Loucy (cell line): Measurements from ENCODE around the gene SERBP1.

Experiments
- H2AFZ ChIP-seq: fragments of 200-600 bp; sonication (generic); 2 replicates; pipeline ENCODE4 v1.6.0; 2016; ENCODE audit warnings: antibody characterized with exemption, mild to moderate bottlenecking, low read length, moderate library complexity
- H3F3A ChIP-seq: fragments of 200-600 bp; 2 replicates; pipeline ENCODE4 v1.6.0; 2016; ENCODE audit warnings: antibody characterized with exemption, low read depth, mild to moderate bottlenecking
- H3K27me3 ChIP-seq: fragments of 200-600 bp; sonication (generic); 2 replicates; pipeline ENCODE4 v1.6.1; 2014; ENCODE audit warnings: low read length, mild to moderate bottlenecking; ENCODE audit not compliant: insufficient read depth, poor library complexity, severe bottlenecking
- H3K36me3 ChIP-seq: fragments of 200-600 bp; sonication (generic); 2 replicates; pipeline ENCODE4 v1.6.1; 2016; ENCODE audit warnings: low read length; ENCODE audit not compliant: insufficient read depth
- H3K4me1 ChIP-seq: fragments of 200-600 bp; sonication (generic); 2 replicates; pipeline ENCODE4 v1.5.1; 2014; ENCODE audit warnings: low read length, mild to moderate bottlenecking; ENCODE audit not compliant: insufficient read depth, poor library complexity, severe bottlenecking
- H3K4me2 ChIP-seq: fragments of 200-600 bp; sonication (generic); 2 replicates; pipeline ENCODE4 v1.6.0; 2014; ENCODE audit warnings: antibody characterized with exemption, low read length, low read depth, mild to moderate bottlenecking; ENCODE audit not compliant: poor library complexity, severe bottlenecking
- H3K4me3 ChIP-seq: fragments of 200-600 bp; sonication (generic); 2 replicates; pipeline ENCODE4 v1.5.1; 2014; ENCODE audit warnings: low read length, mild to moderate bottlenecking, mixed read lengths; ENCODE audit not compliant: poor library complexity, severe bottlenecking
- H3K79me2 ChIP-seq: fragments of 200-600 bp; sonication (generic); 2 replicates; pipeline ENCODE4 v1.6.1; 2014; ENCODE audit warnings: low read length; ENCODE audit not compliant: insufficient read depth
- H3K9ac ChIP-seq: fragments of 200-600 bp; sonication (generic); 2 replicates; pipeline ENCODE4 v1.6.0; 2014; ENCODE audit warnings: mild to moderate bottlenecking, low read depth, low read length, moderate library complexity; ENCODE audit not compliant: poor library complexity, severe bottlenecking
- H3K9me2 ChIP-seq: fragments of 200-600 bp; sonication (generic); replicated peaks from 2 replicates; pipeline ENCODE4 v1.6.1; 2016; ENCODE audit warnings: low read depth, low read length, mixed read lengths
- H3K9me3 ChIP-seq: fragments of 200-600 bp; sonication (generic); 2 replicates; pipeline ENCODE4 v1.6.1; 2014; ENCODE audit warnings: mild to moderate bottlenecking, antibody characterized with exemption, low read length, low read depth; ENCODE audit not compliant: insufficient read depth
- H4K20me1 ChIP-seq: fragments of 200-600 bp; sonication (generic); 2 replicates; pipeline ENCODE4 v1.6.0; 2014; ENCODE audit warnings: antibody characterized with exemption, low read length, mild to moderate bottlenecking; ENCODE audit not compliant: insufficient read depth, poor library complexity, severe bottlenecking
- EZH2phosphoT487 ChIP-seq: fragments of 200-600 bp; IDR thresholded peaks from 2 replicates; pipeline ENCODE4 v1.6.1; 2018; ENCODE audit warnings: antibody characterized with exemption, mild to moderate bottlenecking, moderate library complexity, borderline replicate concordance
- TF ChIP-seq, protein P1 (sequence below): fragments of 200-600 bp; sonication (generic); conservative IDR thresholded peaks from 2 replicates; pipeline ENCODE4 v1.5.1; 2014; ENCODE audit warnings: mild to moderate bottlenecking, antibody characterized with exemption, low read length

The SERBP1 gene

DNA sequence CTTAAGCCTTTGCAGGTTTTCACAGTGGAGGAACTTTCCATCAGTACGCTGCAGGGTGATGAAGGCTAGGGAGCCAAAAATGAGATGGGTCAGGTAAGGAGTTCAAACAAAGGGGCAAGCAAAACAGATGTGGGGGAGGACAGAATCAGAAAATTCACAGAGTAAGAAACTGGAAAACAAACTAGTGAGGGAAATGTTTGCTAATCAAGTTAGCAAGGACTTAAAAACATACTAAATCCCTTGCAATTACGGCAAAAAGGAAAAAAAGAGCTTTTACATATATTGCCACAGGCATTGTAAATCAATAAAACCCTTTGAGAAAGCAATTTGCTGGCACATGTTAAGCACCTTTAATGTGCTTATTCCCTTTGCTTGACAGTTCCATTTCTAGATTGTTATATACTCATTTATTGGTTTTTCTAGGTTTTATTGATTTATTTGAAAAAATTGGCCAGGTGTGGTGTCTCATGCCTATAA lies 45.8 kb upstream of the SERBP1 start:
- Histone ChIP-seq H3K4me1 (peaks cover 13% of the 10 kb centered on the region), H3K4me3 (no peak overlapping the region), H3K36me3 (no peaks in the 10 kb centered on the region), H3K9ac (no peak overlapping the region), H4K20me1 (no peaks in the 10 kb centered on the region), H3K9me2 (no peaks in the 10 kb centered on the region), H3K4me2 (no peak overlapping the region), H3K27me3 (no peaks in the 10 kb centered on the region), H3K79me2 (no peaks in the 10 kb centered on the region), H3K9me3 (no peaks in the 10 kb centered on the region), H3F3A (no peaks in the 10 kb centered on the region), H2AFZ (no peak overlapping the region)
- TF ChIP-seq, protein P1, sequence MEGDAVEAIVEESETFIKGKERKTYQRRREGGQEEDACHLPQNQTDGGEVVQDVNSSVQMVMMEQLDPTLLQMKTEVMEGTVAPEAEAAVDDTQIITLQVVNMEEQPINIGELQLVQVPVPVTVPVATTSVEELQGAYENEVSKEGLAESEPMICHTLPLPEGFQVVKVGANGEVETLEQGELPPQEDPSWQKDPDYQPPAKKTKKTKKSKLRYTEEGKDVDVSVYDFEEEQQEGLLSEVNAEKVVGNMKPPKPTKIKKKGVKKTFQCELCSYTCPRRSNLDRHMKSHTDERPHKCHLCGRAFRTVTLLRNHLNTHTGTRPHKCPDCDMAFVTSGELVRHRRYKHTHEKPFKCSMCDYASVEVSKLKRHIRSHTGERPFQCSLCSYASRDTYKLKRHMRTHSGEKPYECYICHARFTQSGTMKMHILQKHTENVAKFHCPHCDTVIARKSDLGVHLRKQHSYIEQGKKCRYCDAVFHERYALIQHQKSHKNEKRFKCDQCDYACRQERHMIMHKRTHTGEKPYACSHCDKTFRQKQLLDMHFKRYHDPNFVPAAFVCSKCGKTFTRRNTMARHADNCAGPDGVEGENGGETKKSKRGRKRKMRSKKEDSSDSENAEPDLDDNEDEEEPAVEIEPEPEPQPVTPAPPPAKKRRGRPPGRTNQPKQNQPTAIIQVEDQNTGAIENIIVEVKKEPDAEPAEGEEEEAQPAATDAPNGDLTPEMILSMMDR = no peak
- TF ChIP-seq EZH2phosphoT487 = no peak

DNA sequence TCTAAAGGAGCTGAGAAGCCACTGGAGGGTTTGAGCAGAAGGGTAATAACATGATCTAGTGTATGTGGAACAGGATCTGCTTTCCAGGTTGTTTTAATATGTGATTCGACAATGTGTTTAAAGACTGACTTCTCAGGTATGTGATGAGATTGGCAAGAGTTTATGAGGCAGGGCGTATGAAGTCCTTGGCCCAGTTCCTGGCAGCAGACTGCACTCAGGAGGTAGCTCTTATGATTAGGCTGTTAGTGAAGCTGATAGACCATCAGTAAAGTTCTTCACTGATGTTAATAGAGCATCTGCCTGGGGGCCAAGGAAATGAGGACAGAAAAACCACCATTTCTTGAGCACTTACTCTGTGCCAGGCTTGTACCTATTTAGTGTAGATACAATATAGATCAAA lies 41.9 kb upstream of the SERBP1 start:
- H3K79me2 ChIP-seq = no peaks in the 10 kb centered on the region
- no peaks in the 10 kb centered on the region for H3K9me3 ChIP-seq
- no peak overlapping the region for H3K9ac ChIP-seq
- no peak overlapping the region for H3K4me2 ChIP-seq
- H3K4me3 ChIP-seq = no peak overlapping the region
- H2AFZ ChIP-seq = no peak overlapping the region
- H4K20me1 ChIP-seq = no peaks in the 10 kb centered on the region
- H3K27me3 ChIP-seq = no peaks in the 10 kb centered on the region
- no peaks in the 10 kb centered on the region for H3K36me3 ChIP-seq
- TF ChIP-seq, protein P1 = no peak
- TF ChIP-seq EZH2phosphoT487 = no peak
- H3K9me2 ChIP-seq = no peaks in the 10 kb centered on the region
- H3F3A ChIP-seq = no peaks in the 10 kb centered on the region
- H3K4me1 ChIP-seq = peaks cover 4% of the 10 kb centered on the region

DNA sequence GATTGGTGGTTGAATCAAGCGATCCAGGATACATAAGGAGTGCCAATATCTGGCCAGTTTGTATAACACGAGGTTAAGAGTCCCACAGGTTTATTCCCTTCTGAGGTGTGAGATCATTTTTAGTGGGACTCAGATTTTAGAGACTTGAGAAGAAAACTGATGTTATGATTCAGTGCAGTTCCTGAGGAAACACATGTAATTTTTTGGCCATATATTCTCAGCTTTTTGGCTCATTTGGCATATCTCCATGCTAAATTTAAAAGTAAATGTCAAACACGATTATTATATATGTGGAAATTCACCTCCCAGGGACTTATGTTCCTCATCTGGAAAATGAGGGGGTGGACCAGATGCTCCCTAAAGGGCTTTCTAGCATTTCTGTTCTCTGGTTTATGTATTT lies 39.2 kb upstream of the SERBP1 start:
- Histone ChIP-seq H3F3A (no peaks in the 10 kb centered on the region), H3K36me3 (no peaks in the 10 kb centered on the region), H3K4me2 (no peak overlapping the region), H3K9me3 (no peaks in the 10 kb centered on the region), H2AFZ (no peak overlapping the region), H4K20me1 (no peaks in the 10 kb centered on the region), H3K27me3 (no peaks in the 10 kb centered on the region), H3K9me2 (no peaks in the 10 kb centered on the region), H3K9ac (no peak overlapping the region), H3K79me2 (no peaks in the 10 kb centered on the region), H3K4me1 (peaks cover 4% of the 10 kb centered on the region), H3K4me3 (no peak overlapping the region)
- no peak for TF ChIP-seq EZH2phosphoT487
- TF ChIP-seq, protein P1 = no peak
